ENCODE data around the gene AGBL3. TPM values are rescaled to one million over a fixed set of nuclear protein-coding genes. Genes with fewer than 3 reads are reported as not detected.
"Not testable (repeated sequence)": the region's sequence is repeated elsewhere in the genome, so short reads cannot be mapped to it uniquely, and the experiment has no call there.

The AGBL3 gene
- total RNA-seq, 1 donor from 2014 or later, result 1.1 TPM

DNA sequence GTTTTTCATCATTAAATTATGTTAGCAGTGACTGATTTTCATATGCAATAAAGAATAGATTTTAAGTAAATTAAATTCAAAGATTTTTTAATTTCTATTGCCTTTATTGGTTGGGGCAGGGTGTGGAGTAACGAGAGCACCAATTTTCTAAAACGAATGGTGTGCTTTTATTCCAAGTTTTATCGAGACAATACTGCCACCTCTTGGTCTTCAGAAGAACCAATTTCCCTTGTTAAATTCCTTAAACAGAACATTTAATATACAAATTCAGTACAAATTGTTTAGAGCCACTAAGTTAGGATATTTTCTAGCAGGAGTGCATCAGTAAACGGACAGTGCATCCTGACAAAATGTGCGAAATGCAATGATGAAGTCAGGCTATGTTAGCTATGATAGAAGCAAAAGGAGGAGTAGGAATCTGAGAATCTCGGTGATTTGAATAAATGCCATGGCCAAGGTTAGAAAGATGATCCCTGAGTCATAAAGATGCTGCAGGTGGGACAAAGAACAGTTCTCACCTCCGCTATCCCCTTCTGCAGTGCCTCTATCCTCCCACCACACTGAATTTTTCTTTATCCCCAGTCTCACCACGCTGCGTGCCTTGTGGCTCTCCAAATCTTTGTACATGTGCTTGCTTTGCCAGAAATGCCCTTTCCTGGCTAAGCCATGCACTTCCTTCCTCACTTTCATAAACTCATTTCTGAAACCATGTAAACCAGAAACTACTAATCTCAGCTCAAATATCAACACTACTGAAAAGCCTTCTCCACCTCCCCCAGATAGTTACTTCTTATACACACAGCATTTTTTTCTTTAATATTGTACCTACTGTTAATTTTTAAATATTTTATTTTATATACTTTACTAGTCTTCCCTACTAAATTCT is 31.9 kb upstream of the AGBL3 start:
- DNase-seq (no peak), ATAC-seq (peak; percentile 24)
- intact Hi-C loops (cut with micrococcal nuclease), result loop anchor here (5.0 kb wide), 1 partner anchor 262 kb away; no protein-coding TSS in a partner anchor

DNA sequence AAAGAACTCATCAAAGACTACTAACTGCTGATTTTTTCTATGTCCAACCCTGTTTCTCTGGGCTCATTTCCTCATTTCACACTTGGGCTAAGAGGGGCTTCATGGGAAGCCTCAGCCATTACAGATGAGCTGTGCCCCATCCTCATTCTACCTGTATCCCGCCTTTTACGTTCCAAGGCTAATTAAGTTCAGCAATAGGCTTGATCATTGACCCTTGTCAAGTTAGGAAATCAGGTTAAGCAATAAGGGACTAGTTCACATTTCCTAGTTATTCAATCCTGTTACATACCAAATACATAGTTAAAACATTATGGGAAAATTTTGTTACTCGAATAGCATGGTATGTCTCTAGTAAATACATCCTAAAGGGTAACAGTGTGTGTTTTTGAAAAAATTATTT is 29.3 kb upstream of the AGBL3 start:
- intact Hi-C loops (cut with micrococcal nuclease), result no loop called here
- DNase-seq, result no peak

DNA sequence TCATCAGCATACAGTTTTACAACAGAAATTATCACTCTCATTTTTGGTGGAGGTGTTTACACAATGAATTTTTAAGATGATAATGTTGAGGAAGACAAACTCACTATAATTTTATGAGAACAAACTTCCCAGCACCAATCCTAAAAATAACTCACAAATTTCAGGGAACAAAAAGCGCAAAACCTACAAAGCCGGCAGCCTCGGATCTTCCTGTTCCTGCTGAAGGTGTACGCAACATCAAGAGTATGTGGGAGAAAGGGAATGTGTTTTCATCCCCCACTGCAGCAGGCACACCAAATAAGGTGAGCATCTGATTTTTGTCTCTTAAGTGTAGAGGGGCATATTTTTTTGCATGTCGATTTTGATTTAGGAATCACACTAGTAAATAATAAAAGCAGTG is 26.5 kb upstream of the AGBL3 start:
- ATAC-seq (no peak), DNase-seq (no peak)
- intact Hi-C loops (cut with micrococcal nuclease), result no loop called here

More for the DNA sequence above, 29.3 kb upstream of the AGBL3 start:
- no peak for ATAC-seq

DNA sequence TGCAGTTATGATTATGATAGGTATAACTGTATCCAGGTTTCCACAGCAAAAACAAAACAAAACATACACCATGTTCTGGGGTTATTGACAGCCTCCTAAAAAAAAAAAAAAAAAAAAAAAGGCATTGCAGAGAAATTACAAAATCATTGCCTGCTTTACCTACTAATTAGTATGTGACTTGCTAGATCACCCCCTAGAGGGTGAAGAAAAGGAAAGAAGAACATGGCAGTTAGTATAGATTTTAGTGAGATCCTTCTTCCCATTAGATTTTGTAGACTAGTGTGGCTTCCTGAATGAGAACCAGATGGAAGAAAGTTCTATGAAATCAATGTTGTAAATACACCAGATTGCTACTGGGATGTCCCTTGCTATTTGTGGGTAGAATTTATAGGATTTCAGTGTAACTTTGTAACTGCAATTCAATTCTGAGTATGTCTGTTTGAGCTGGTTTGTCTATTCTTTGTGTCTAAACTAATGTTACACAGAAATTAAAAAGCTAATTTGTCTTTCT is 24.0 kb upstream of the AGBL3 start:
- intact Hi-C loops (cut with micrococcal nuclease), result no loop called here
- ATAC-seq, result no peak
- no peak for DNase-seq

GRCh38 chr7:134963036-134963435 is 23.3 kb upstream of the AGBL3 start:
- DNase-seq (no peak), ATAC-seq (no peak)
- intact Hi-C loops (cut with micrococcal nuclease), result no loop called here

DNA sequence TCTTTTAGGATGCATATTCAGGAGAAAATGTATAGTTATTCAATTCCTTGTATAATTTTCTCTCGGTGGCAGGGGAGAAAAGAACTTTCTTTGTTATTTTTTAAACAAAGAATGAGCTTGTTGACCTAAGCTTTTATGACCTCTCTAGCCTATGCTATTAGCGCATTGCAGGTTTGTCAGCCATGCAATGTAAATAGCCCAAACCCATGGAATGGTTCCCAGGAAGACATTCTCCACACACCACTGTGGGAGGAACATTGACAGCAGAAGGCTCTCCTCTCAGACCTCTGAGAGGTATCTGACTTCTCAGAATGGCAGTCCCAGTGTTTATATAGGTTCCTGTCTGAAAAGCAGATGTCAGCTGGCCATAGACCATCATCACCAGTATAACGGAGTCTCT is 19.6 kb upstream of the AGBL3 start:
- intact Hi-C loops (cut with micrococcal nuclease), result no loop called here
- DNase-seq (no peak), ATAC-seq (no peak)

DNA sequence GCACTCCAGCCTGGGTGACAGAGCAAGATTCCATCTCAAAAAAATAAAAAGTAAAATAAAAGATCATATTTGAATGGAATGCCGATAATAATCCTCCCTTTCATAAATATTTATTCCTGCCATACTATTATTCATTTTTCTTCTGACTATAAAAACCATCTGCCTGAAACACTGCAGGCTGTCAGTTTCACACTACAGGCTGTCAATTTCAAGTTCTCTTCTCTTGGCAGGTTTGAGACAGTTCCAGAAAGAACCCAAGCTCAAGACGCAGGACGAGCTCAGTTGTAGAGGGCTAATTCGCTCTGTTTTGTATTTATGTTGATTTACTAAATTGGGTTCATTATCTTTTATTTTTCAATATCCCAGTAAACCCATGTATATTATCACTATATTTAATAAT is 18.2 kb upstream of the AGBL3 start:
- no peak for DNase-seq
- intact Hi-C loops (cut with micrococcal nuclease), result no loop called here

GRCh38 chr7:134981645-134982044 is 4.7 kb upstream of the AGBL3 start:
- DNase-seq; intact Hi-C loops (cut with micrococcal nuclease); ATAC-seq: not testable (repeated sequence)

More for the DNA sequence above, 18.2 kb upstream of the AGBL3 start:
- ATAC-seq, result no peak

- ATAC-seq (no peak), DNase-seq (no peak)
- intact Hi-C loops (cut with micrococcal nuclease), result loop anchor here (5.0 kb wide), 1 partner anchor 181 kb away; no protein-coding TSS in a partner anchor
Observed at GRCh38 chr7:134985894-134986362, 380 bp upstream of the AGBL3 start.

DNA sequence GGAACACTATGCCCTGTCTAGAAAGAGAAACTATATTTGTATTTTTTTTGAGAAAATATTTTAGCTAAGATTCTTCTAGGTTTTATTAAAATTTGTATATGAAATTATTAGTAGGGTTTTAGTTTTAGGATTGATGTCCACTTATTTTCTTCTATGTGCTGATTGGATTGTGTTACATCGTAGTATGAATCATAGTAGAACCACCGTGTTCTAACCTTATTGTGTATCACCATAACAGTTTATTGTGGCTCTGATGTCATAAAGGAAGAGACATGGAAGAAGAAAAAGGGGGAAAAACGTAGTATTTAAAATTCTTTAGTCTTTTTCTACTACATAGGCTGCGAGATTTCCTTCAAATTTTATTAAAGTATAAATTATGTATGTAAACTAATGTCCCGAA is 1.9 kb downstream of the AGBL3 start:
- no peak for ATAC-seq
- intact Hi-C loops (cut with micrococcal nuclease), result loop anchor here (5.0 kb wide), 1 partner anchor 179 kb away; no protein-coding TSS in a partner anchor

GRCh38 chr7:134991469-134992339 is 5.4 kb downstream of the AGBL3 start:
- no peak for DNase-seq
- intact Hi-C loops (cut with micrococcal nuclease), result loop anchor here (10.0 kb wide), 1 partner anchor 153 kb away; the partner anchor contains the start of gene TMEM140
- ATAC-seq, result no peak

More for the DNA sequence above, 1.9 kb downstream of the AGBL3 start:
- DNase-seq, result no peak

DNA sequence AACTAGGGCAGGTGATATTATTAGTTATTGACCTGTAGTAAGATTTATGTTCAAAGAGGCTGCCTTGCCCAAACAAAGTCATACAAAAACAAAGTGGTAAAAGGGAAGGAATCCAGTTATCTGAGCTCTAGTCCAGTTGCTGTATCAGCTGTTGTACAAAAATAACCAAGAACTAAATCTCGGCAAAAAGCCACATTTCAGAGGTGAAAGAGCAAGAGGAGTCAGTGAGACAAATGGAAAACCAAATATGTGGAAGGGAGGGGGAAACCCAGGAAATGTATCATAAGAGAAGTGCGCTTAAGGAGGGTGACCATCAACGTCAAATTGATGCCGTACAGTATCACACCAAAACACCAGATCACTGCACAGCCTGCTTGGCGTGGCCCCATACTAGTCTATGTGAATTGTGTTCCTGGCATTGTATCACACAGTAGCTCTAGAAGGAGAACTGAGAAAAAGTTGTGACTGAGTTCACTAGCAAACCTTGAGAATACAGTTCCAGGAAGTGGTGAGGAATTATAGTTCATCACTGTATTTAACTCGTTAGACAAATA is 6.4 kb downstream of the AGBL3 start:
- intact Hi-C loops (cut with micrococcal nuclease), result loop anchor here (10.0 kb wide), 1 partner anchor 152 kb away; the partner anchor contains the start of gene TMEM140
- ATAC-seq (peak; percentile 32), DNase-seq (no peak)

GRCh38 chr7:134993877-134994456 is 7.7 kb downstream of the AGBL3 start:
- intact Hi-C loops (cut with micrococcal nuclease), result loop anchor here (10.0 kb wide), 1 partner anchor 151 kb away; the partner anchor contains the start of gene TMEM140
- DNase-seq (no peak), ATAC-seq (no peak)

DNA sequence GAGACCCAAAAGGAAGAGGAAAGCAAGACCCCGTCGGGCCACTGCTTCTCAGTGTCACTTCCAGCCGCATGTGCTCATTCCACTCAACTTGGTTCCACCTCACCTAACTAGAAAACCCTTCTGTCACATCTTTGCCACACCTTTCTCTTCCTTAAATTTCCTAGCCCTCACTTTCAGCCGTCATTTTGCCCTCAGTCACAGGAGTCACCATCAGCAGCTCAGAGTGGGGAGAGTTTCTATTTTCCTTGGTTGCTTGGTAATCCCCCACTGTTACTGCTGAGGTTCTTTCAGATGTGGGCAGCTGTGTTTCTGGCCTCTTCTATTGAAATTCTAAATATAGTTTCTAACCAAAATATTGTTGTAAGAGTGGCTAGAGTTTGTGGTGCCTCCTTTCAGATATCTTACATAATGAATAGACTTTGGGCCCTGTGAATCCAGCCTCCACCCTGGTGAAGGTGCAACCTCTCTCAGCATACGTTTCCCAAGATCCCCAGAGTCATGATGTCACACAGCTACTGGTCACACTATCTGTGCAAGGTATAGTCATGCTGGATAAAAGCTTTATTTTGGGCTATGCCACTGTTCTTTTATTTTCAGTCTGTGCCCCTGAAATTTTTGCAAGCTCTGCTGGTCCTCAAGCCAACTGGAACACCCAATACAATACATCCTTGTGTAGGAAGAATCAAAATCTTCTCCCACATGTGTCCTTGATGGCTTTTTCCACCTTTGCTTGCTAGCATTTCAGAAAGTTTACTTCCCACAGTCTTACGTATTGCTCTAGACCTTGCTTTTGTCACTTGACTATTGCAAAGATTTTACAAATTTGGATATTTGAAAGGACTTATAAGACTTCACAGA is 9.2 kb downstream of the AGBL3 start:
- no peak for DNase-seq
- no peak for ATAC-seq
- intact Hi-C loops (cut with micrococcal nuclease), result loop anchor here (10.0 kb wide), 1 partner anchor 149 kb away; the partner anchor contains the start of gene TMEM140

GRCh38 chr7:134996097-134996550 is 9.8 kb downstream of the AGBL3 start:
- ATAC-seq, result peak; percentile 39
- intact Hi-C loops (cut with micrococcal nuclease), result loop anchor here (10.0 kb wide), 1 partner anchor 149 kb away; the partner anchor contains the start of gene TMEM140
- DNase-seq, result no peak

GRCh38 chr7:134997214-134997885 is 11.0 kb downstream of the AGBL3 start:
- ATAC-seq, result no peak
- no peak for DNase-seq
- intact Hi-C loops (cut with micrococcal nuclease), result loop anchor here (10.0 kb wide), 1 partner anchor 147 kb away; the partner anchor contains the start of gene TMEM140

- DNase-seq (no peak), ATAC-seq (no peak)
- intact Hi-C loops (cut with micrococcal nuclease), result loop anchor here (10.0 kb wide), 1 partner anchor 146 kb away; the partner anchor contains the start of gene TMEM140
Observed at GRCh38 chr7:134999136-134999535, 12.8 kb downstream of the AGBL3 start.

Data from left ventricle myocardium superior (tissue), 1 donor.